ENCODE data around the gene PLCB4.

PLCB4 gene

GRCh38 chr20:9331707-9332435, 263.0 kb downstream of the PLCB4 start:
- peak; percentile 75 for TF ChIP-seq GLIS1 (tag by site-specific recombination; IDR thresholded peaks at IDR 0.05)
- no peak for TF ChIP-seq ZNF148 (tag by site-specific recombination; IDR thresholded peaks at IDR 0.05; ENCODE audit: borderline replicate concordance)
- Histone ChIP-seq H3K4me1 (ENCODE audit: control insufficient read depth, insufficient read depth, low read length) (peaks cover 15% of the 10 kb centered on the region), H3K36me3 (ENCODE audit: control insufficient read depth in 2 of 2, insufficient read depth in 1 of 2, low read length in 2 of 2) (no peaks in the 10 kb centered on the region), H3K4me3 (ENCODE audit: low read depth, low read length) (no peak overlapping the region), H3K9me3 (ENCODE audit: control insufficient read depth, insufficient read depth, low read depth, low read length) (no peaks in the 10 kb centered on the region), H3K27ac (ENCODE audit: extremely low read depth, low read depth, low read length) (peak overlapping the region; percentile 46; the same call in 1 of the 2 replicates)
- ChIA-PET POLR2A (no interaction called here), CTCF (interaction anchor here (1.0 kb wide), 1 partner anchor 27 kb away, joined by 3 read pairs; no protein-coding TSS in a partner anchor)

- H3K4me3 ChIP-seq (ENCODE audit: low read depth, low read length) = no peak overlapping the region
- ChIA-PET CTCF (no interaction called here), POLR2A (no interaction called here)
- H3K9me3 ChIP-seq (ENCODE audit: control insufficient read depth, insufficient read depth, low read depth, low read length) = no peaks in the 10 kb centered on the region
- TF ChIP-seq ZNF335 (tag by site-specific recombination; conservative IDR thresholded peaks at IDR 0.05) = no peak
- no peak for TF ChIP-seq GLIS2 (tag by site-specific recombination; IDR thresholded peaks at IDR 0.05)
- no peak for TF ChIP-seq ZNF280C (tag by site-specific recombination; IDR thresholded peaks at IDR 0.05)
- TF ChIP-seq ZNF558 (tag by site-specific recombination; IDR thresholded peaks at IDR 0.05) = no peak
- no peak for TF ChIP-seq ZNF580 (tag by site-specific recombination; IDR thresholded peaks at IDR 0.05)
- no peak for TF ChIP-seq ZBTB8A (tag by site-specific recombination; IDR thresholded peaks at IDR 0.05)
- no peak for TF ChIP-seq ZNF701 (tag by site-specific recombination; IDR thresholded peaks at IDR 0.05)
- TF ChIP-seq ZNF639 (tag by site-specific recombination; IDR thresholded peaks at IDR 0.05) = no peak
- TF ChIP-seq GLI4 (tag by site-specific recombination; IDR thresholded peaks at IDR 0.05) = no peak
- no peak for TF ChIP-seq WT1 (tag by site-specific recombination; IDR thresholded peaks at IDR 0.05)
- TF ChIP-seq ZBTB7A (tag by site-specific recombination; IDR thresholded peaks at IDR 0.05; ENCODE audit: low read depth) = no peak
- no peak for TF ChIP-seq ZNF311 (tag by site-specific recombination; IDR thresholded peaks at IDR 0.05; ENCODE audit: borderline replicate concordance)
- TF ChIP-seq ZBTB1 (tag by site-specific recombination; IDR thresholded peaks at IDR 0.05) = no peak
- no peak for TF ChIP-seq ZNF18 (tag by site-specific recombination; IDR thresholded peaks at IDR 0.05)
- TF ChIP-seq KLF10 (tag by site-specific recombination; IDR thresholded peaks at IDR 0.05) = no peak
- no peak for TF ChIP-seq ZNF514 (tag by site-specific recombination; IDR thresholded peaks at IDR 0.05)
- no peak for TF ChIP-seq SCRT1 (tag by site-specific recombination; IDR thresholded peaks at IDR 0.05; ENCODE audit: borderline replicate concordance)
- no peak for TF ChIP-seq ZNF768 (tag by site-specific recombination; IDR thresholded peaks at IDR 0.05)
- H3K4me1 ChIP-seq (ENCODE audit: control insufficient read depth, insufficient read depth, low read length) = peaks cover 15% of the 10 kb centered on the region
- no peaks in the 10 kb centered on the region for H3K36me3 ChIP-seq (ENCODE audit: control insufficient read depth in 2 of 2, insufficient read depth in 1 of 2, low read length in 2 of 2)
- H3K27ac ChIP-seq (ENCODE audit: extremely low read depth, low read depth, low read length) = no peak overlapping the region
Measured at GRCh38 chr20:9332791-9333479, 264.0 kb downstream of the PLCB4 start.

All from HEK293 (cell line).